Posterior cingulate gyrus (tissue), 11 donors: Measurements from ENCODE around the gene MIGA2.

Experiments
- DNase-seq, 10 donors: peaks; one replicate each; pipeline versions ENCODE4 v3.0.0 to v3.0.0-alpha.2; 2020 to 2021; ENCODE audit warnings: mixed read lengths in 3 of 10
- intact Hi-C: fragments of 100-400 bp; cut with DNase I; formaldehyde crosslinking; loops from one replicate; pipeline ENCODE4 v1.15.1; 2023

MIGA2 gene

DNA sequence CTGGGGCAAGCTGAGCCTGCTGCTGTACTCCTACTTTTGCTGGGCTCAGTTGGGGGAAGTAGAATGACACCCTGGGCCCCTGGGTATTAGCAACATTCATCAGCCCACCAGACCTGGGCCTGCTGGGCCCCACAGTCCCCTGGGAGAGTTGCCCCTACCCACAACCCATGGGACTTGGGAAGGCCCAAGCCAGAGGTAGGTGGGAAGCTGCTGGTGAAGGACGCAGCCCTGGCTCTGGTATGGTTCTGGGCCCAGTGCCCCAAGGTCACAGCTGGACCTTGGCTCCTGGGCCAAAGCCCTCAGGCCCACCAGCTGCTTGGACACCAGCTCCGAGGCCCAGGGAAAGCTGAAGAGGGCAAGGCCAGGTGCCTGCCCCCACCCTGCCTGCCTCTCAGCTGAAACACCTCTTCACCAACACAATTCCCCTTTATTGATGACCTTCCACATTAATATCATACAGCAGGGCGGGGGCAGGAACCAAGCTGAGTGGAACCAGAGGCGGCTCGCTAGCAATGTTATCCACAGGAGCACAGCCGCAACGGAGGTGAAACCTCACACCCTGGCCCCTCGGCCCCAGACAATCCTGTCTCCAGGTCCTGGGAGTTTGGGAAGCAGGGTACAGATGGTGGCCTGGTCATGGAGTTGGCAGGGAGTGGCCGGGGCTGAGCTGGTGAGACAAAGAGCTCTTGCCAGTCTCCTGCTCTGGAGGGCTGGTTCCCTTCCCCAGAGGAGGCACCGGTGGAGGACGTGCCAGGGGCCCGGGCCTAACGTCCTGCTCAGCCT lies 58.2 kb downstream of the MIGA2 start:
- intact Hi-C loops: no loop called here
- DNase-seq: no peak

DNA sequence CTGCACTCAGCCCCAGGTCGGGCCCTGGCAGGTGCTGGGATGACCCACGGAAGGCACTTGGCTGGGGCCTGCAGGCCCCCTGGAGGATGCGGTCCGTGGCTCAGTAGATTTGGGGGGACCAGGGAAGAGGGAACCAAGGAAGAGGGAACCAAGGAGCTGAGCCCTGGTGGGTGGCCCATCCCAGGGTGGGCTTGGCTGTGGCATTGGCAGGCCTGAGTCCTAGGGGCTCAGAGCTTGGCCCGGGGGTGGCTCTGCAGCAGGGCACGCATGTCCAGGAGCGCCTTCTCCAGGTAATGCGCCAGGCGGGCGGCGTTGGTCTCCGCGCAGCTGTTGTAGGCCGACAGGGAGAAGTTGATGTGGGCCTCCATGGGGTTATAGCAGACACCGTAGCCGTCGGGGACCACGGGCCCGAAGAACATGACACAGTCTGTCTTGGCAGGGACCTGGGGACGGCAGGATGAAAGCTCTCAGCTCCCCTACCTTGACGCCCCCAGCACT lies 58.8 kb downstream of the MIGA2 start:
- intact Hi-C loops: no loop called here
- DNase-seq: peak in 1 of 10 donors; percentile 73

DNA sequence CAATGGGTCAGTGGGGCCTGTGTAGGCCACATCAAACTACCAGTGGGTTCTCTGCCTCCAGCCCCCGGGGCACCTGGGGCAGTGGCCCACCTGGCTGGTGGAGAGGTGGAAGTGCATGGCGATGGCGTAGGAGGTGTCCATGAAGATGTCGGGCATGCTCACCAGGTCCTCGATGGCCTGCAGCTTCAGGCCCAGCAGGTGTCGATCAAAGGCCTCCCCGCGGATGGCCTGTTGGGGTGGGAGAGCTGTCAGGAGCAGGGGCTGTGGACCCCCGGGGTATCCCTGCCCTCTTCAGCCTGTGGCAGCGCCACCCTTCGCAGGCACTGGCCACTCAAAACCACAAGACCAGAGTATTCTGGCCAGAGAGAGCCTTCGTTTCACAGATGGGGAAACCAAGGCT lies 59.5 kb downstream of the MIGA2 start:
- intact Hi-C loops: no loop called here

DNA sequence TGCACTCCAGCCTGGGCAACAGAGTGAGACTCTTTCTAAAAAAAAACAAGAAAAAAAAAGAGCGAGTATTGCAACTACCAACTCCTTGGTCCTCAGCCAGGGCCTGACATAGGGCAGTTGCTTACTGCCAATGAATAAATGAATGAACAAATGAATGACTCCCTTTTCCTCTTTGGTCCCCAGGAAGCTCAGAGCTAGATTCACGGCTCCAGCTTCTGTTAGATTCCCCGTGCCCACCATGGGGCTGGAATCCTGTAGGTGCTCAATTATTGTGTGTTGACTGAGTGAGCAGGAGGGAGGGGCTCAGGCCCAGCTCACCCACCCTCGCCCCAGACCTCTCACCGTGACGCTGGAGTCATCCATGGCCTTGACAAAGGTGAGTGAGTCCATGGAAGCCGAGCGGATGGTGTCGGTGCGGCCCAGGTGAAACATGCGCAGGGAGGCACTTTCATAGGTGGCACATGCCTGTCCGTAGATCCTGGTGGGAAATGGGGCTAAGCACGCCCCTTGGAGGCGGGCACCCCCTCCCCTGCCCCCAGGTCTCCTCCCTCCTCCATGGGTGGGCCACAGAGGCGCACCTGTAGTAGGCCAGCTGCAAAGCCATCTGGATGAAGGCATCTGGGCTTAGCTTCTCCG lies 61.4 kb downstream of the MIGA2 start:
- intact Hi-C loops: no loop called here
- peak in 1 of 10 donors; percentile 77 for DNase-seq

More for the DNA sequence above, 59.5 kb downstream of the MIGA2 start:
- peak in 1 of 10 donors; percentile 72 for DNase-seq

GRCh38 chr9:129098328-129098727 lies 61.9 kb downstream of the MIGA2 start:
- peak in 1 of 10 donors; percentile 79 for DNase-seq
- intact Hi-C loops: no loop called here

DNA sequence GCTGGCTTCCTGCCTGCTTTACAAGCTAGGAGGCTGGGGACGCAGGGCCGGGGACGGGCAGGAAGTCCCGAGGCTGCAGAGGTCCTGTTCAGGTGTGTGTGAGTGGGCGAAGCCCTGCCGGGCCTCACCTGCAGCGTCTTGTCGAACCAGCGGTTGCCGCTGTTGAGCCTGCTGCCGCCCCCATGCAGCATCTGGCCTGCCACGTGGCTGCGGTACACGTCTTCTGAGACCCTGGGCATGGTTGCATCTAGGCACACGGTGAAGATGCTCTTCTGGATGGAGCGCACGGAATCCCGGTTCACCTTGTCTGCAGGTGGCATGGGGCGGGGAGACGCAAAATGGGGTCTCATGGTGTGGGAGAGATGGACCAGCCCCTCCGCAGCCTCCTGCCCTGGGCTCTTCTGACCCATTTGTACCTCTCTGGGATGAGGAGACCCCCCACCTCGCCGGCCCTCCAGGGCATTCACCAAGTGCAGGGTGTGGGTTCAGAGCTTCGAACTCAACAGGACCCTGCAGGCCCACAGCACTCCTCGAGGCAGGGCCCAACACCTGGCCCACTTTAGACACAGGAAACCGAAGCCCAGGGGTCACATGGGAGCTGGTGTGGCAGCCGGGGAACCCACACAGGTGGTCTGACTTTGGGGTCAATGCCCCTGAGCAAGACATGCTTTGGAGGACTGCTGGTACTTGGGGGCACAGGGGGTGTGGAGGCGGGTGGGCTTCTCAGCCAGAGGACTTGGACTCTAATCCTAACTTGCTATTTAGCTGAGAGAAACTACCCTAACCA lies 64.2 kb downstream of the MIGA2 start:
- DNase-seq: peak in 1 of 10 donors; percentile 53
- intact Hi-C loops: no loop called here

DNA sequence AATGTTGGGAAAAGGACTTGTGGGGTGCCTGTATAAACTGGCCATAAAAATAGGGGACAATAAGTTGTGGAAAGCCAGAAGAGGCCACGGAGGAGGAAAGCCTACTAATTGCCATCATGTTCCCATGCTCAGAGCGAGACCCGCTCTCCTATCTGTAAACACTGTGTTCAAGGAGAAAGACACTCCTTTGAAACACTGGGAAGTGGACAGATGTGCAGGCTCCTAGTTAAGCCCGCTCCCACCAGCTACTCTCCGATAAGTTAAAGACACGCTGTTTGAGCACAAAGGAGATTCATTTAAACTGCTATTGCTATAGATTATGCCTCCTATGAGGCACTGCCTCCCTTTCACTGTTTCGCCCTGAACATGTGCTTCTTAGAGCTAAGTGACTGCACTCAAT lies 64.9 kb downstream of the MIGA2 start:
- no peak for DNase-seq
- intact Hi-C loops: no loop called here

GRCh38 chr9:129102095-129102525 lies 65.7 kb downstream of the MIGA2 start:
- intact Hi-C loops: no loop called here
- no peak for DNase-seq

- DNase-seq: peak in 7 of 10 donors; percentile 42 to 93 (median 67)
- intact Hi-C loops: no loop called here
Measured at GRCh38 chr9:129102791-129103594, 66.6 kb downstream of the MIGA2 start.

- DNase-seq: no peak
- intact Hi-C loops: no loop called here
Measured at GRCh38 chr9:129103595-129103965, 67.2 kb downstream of the MIGA2 start.

DNA sequence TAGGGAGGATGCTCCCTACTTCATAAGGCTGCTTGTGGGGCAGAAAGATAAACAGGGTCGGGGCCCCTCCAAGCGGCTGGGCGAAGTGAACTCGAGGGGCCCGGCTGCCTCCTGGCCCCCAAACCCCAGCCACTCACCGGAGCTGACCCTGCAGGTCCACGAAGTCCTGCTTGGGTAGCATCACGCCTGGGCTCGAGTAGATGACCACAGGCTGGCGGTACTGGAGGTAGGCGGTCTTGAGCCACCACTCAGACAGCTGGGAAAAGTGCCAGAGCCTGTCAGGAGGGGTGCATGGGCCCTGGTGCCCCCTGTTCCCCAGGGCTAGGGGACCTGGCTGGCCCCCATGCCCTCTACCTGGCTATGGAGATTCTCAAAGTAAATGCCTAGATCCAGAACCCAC lies 67.6 kb downstream of the MIGA2 start:
- intact Hi-C loops: no loop called here

DNA sequence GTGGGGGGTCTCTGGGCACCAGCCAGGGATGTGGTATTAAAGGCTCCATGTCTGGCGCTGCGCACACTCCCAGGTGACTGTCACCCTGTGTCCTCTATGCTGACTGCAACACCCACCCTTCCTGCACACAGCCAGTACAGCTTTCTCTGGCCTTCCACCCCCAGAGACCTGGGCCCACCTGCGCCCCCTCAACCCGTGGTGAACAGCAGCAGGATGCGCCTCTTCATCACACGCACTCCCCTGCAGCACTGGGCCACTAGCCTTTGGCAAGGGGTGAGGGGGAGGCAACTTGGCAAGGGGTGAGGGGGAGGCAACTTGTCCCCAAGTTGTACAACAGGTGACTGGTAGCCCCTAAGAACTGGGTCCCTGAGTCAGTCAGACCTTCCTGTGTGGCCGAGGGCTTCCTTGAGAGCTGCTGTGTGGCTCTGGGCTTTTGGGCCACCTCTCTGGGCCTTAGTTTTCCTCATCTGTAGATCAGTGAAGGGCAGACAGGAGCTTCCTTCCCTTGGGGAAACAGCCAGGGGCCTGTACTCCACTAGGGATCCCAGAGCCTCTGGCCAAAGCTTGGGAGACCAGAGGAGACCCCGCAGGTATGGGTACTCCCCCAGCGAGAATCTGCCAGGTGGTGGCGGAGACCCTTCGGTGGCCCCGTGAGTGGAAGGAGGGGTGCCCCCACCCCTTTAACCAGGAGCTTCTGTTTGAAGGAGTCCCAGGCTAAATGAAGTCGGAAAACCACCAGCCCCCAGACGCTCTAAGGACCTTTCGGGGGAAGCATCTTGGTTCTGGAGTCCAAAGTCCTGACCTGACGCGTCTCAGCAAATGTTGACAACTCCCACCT lies 69.7 kb downstream of the MIGA2 start:
- no peak for DNase-seq
- intact Hi-C loops: no loop called here

More for the DNA sequence above, 67.6 kb downstream of the MIGA2 start:
- no peak for DNase-seq

DNA sequence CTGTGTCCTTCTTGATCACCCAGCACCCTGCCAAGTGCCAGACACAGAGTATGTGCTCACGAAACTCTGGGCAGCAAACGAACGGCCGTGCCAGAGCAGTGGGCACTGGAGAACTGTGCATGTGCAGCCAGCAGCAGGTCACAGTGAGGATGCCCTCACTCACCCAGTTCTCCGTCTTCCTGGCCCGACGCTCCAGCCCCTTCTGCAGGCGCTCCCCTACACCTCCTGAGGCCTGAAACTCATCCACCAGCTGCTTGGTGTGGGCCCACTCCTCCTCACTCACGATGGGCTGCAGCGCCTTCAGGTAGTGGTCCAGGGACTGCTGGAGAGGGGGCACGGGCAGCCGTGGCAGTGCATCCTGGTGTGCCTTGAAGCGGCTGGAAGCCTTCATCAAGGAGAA lies 71.2 kb downstream of the MIGA2 start:
- no peak for DNase-seq
- intact Hi-C loops: no loop called here

DNA sequence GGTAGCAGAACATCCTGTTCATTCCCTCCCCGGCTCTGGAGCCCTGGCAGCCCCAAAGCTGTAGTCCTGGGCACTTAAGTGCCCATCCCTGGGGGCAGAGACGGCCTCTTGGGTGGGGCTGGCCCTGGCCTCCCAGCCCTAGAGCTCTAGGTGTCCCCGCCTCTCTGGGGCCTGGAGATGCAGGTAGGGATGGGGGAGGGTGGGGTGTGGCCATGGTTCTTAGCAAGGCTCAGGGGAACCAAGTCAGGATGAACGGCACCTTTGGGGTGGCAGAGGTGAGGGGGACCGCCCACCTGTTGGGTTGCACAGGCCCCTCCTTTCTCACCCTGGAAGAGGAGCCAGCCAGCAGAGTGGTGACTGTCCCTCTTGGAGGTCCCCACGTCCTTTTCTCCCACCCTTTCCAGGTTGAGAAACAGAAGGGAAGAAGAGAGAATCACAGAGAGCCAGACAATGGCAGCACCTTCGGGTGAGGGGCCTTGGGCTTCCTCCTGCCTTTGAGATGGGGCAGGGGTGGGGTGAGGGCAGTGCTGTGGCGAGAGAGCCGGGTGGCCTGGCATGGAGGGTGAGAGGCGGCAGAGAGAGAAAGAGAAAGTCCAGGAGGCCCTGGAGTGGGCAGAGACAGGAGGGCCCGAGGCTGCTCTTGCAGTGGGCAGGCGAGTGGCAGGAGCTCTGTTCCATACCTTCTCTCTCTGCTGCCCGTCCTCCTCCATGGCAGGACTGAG lies 71.8 kb downstream of the MIGA2 start:
- DNase-seq: no peak
- intact Hi-C loops: no loop called here

DNA sequence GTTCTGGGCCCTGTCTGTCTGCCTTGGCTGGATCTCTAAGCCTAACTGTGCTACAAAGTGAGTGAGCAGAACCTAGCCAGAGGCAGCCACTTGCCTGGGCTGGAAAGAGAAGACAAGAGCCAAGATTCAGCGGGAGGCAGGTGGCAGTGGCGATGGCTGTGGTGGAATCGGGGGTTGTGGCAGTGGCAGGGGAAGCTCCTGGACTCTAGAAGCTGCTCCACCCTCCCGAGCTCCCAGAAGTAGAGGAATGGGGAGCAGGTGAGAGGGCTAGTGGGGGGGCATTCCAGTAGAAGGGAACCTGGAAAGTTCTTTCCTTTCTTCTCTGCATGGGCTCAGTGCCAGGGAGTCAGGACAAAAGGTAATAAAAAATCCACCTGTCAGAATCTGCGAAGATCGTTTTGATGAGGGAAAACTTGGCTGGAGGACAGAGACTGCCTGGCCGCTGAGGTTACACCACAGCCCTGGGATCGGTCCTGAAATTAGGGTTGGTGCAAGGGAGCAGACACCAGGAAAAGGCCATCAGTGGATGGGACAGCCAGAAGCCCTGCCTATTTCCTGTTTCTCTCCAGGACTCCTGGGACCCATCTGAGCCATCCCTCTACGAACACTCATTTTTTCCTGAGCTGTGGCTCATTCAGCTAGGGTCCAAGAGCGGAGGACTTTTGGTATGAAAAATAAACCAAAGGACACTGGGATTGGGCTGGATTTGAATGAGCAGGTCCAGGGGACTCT lies 72.5 kb downstream of the MIGA2 start:
- peak in 1 of 10 donors; percentile 35 for DNase-seq
- intact Hi-C loops: no loop called here

DNA sequence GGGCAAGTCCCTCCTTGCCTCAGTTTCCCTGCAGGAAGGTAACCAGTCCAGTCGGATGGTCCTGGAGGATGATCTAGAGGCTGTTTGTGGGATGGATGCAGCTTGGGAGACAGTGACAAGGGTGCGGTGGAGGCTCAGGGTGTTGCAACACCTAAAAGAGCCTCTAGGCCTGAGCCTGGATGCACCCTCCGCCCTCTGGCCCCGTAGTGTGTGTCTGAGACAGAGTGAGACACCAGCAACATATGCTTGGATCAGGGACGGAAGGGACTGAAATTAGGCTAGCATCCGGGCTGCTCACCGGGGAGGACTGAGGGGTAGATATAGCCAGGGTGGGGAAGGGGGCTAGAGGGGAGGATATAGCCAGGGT lies 73.1 kb downstream of the MIGA2 start:
- DNase-seq: peak in 1 of 10 donors; percentile 50
- intact Hi-C loops: no loop called here

DNA sequence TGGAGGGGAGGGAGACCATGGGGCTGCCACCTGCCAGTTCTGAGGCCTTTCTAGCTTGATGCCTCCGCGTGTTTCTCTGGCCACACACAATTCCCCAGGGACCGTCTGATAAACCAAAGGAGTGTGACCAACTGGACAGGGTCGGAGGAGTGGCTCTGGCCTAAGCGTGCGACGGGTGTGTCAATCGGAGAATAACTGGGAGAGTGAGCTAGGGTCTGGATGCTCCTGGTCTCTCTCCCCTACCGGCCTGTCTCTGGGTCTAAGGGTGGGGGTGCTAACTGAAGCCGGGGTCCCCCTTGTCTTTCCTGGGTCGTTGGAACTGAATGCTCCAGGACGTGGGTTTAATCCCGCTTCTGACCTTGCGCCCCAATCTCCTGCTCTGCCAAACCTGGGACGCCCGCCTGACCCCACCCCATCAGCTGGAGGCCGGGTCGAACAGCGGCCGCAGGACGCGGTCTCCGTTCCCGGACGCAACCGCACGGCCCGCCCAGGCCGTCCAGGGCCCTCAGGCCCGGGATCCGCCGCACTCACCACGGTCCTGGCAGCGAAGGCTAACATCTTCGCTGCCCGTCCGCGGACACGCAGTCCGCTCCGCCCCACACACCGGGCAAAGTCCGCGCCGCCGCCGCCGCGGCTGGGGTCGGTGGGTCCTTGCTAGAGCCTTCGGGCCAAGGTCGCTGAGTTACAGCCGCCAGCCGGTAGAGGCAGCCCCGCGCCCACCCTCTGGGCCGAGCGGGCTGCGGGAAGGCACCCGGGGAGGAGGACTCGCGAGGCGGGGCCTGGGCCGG lies 73.7 kb downstream of the MIGA2 start:
- intact Hi-C loops: loop anchor here (5.0 kb wide), 1 partner anchor 83 kb away; the partner anchor contains the start of gene SH3GLB2
- DNase-seq: peak in 1 of 10 donors; percentile 18
